Spleen (tissue), 11 donors: ENCODE measurements around the gene SERPINA12. TPM values are rescaled to one million over a fixed set of nuclear protein-coding genes. Genes with fewer than 3 reads are reported as not detected.

Source experiments
- DNase-seq: peaks from one replicate; pipeline ENCODE4 v3.0.0-alpha.2; 2020
- H3K27ac ChIP-seq, 8 donors: fragments of 200-600 bp; sonication (generic) in 7 of 8; 1 replicate in 4 of 8; 2 replicates in 4 of 8; pipeline versions ENCODE4 v1.5.0 to v1.8.0; 2016 to 2021; ENCODE audit warnings: inconsistent platforms in 4 of 8, mild to moderate bottlenecking in 4 of 8, moderate library complexity in 1 of 8
- H3K27me3 ChIP-seq, 7 donors: fragments of 200-600 bp; sonication (generic) in 6 of 7; replicated peaks in 1 of 7; 1 replicate in 4 of 7; 2 replicates in 3 of 7; pipeline versions ENCODE4 v1.5.0 to v1.8.0; 2016 to 2021; ENCODE audit warnings: inconsistent platforms in 3 of 7, mild to moderate bottlenecking in 1 of 7
- H3K36me3 ChIP-seq, 6 donors: fragments of 200-600 bp; sonication (generic) in 5 of 6; 1 replicate in 4 of 6; 2 replicates in 2 of 6; pipeline versions ENCODE4 v1.5.0 to v1.8.0; 2016 to 2021; ENCODE audit warnings: inconsistent platforms in 2 of 6
- H3K4me1 ChIP-seq, 6 donors: fragments of 200-600 bp; sonication (generic) in 5 of 6; 1 replicate in 3 of 6; 2 replicates in 3 of 6; pipeline versions ENCODE4 v1.5.0 to v1.8.0; 2016 to 2021; ENCODE audit warnings: inconsistent platforms in 3 of 6
- H3K4me3 ChIP-seq, 8 donors: fragments of 200-600 bp; sonication (generic) in 7 of 8; 1 replicate in 4 of 8; 2 replicates in 4 of 8; pipeline versions ENCODE4 v1.5.0 to v1.8.0; 2016 to 2021; ENCODE audit warnings: inconsistent platforms in 4 of 8, mild to moderate bottlenecking in 4 of 8, moderate library complexity in 2 of 8
- H3K9me3 ChIP-seq, 8 donors: fragments of 200-600 bp; sonication (generic) in 7 of 8; 1 replicate in 4 of 8; 2 replicates in 4 of 8; pipeline versions ENCODE4 v1.5.0 to v1.8.0; 2016 to 2021; ENCODE audit warnings: inconsistent platforms in 4 of 8
- CTCF ChIP-seq, 11 experiments: fragments of 200-600 bp in 7 of 11; fragments of 450-650 bp in 4 of 11; sonication (generic) in 4 of 11; IDR thresholded peaks in 8 of 11; conservative IDR thresholded peaks in 3 of 11; 1 replicate in 7 of 11; 2 replicates in 4 of 11; pipeline versions ENCODE4 v1.4.0 to v1.8.0; 2016 to 2021; ENCODE audit warnings: antibody characterized with exemption in 11 of 11, inconsistent platforms in 4 of 11, mild to moderate bottlenecking in 1 of 11
- POLR2A ChIP-seq, 3 donors: fragments of 450-650 bp; IDR thresholded peaks; one replicate each; pipeline ENCODE4 v1.5.1; 2017; ENCODE audit warnings: antibody characterized with exemption in 3 of 3, mild to moderate bottlenecking in 1 of 3
- POLR2AphosphoS5 ChIP-seq, 3 donors: sonication (generic); formaldehyde crosslinking; IDR thresholded peaks; one replicate each; pipeline ENCODE4 v1.5.1; 2017; ENCODE audit warnings: antibody characterized with exemption in 3 of 3
- WGBS, 5 donors: extraction: QIAGEN DNeasy Blood & Tissue Kit in 3 of 5; methylation state at CpG; one replicate each; pipeline versions ENCODE4 v1.1.5 to v1.1.7; 2013 to 2018; 5-methylcytosine and 5-hydroxymethylcytosine counted together
- intact Hi-C: fragments of 100-400 bp; cut with DNase I; formaldehyde crosslinking; loops from one replicate; pipeline ENCODE4 v1.15.0; 2023; ENCODE audit warnings: low total_unique reads
- polyA plus RNA-seq, 3 donors: library from polyadenylated mRNA; stranded (reverse); fragments of 200-250 nt; gene quantifications; one replicate each; pipeline ENCODE4 v1.2.1, GENCODE V29; 2013
- total RNA-seq, 7 donors: library from RNA; depleted of rRNA in 3 of 7; stranded (reverse); fragments of >200 nt in 3 of 7; fragmentation: NEBNext Ultra II Directional in 4 of 7; extraction: Animal tissue kit (Norgen Biotek cat#: 25700) in 4 of 7; gene quantifications; one replicate each; pipeline versions ENCODE4 v1.1.0 to v1.2.1, GENCODE V29; 2016 to 2021
- donor health status: healthy with polysubstance abuse.
- donor health status: DM: no; HTN: no; CAD: no; lungs with moderate emphysema.
- donor health status: DM: no; HTN: no; CAD: no.
- donor health status: Bipolar disorder and iron deficiency.
- donor health status: healthy.
- donor health status: DM: no; HTN: no; CAD: no.
- donor health status: DM: yes; HTN: yes; CAD: no.

SERPINA12 gene
- total and polyA plus RNA-seq, 10 donors: not detected

GRCh38 chr14:94531187-94531586, 21.9 kb upstream of the SERPINA12 start:
- H3K27ac ChIP-seq: no peak overlapping the region
- TF ChIP-seq POLR2AphosphoS5 (IDR thresholded peaks at IDR 0.05) (no peak), CTCF (IDR thresholded peaks at IDR 0.05 in 8 of 11, conservative IDR thresholded peaks at IDR 0.05 in 3 of 11) (no peak), POLR2A (IDR thresholded peaks at IDR 0.05) (no peak)
- no peaks in the 10 kb centered on the region for H3K4me1 ChIP-seq
- no peak overlapping the region for H3K4me3 ChIP-seq
- intact Hi-C loops: no loop called here
- H3K27me3 ChIP-seq: peaks cover 0 to 49% (median 0%) of the 10 kb centered on the region in 7 donors
- peaks cover 0 to 10% (median 0%) of the 10 kb centered on the region in 8 donors for H3K9me3 ChIP-seq
- H3K36me3 ChIP-seq: no peaks in the 10 kb centered on the region
- no peak for DNase-seq

- DNase-seq: no peak
- no peaks in the 10 kb centered on the region for H3K4me1 ChIP-seq
- TF ChIP-seq CTCF (IDR thresholded peaks at IDR 0.05 in 8 of 11, conservative IDR thresholded peaks at IDR 0.05 in 3 of 11) (no peak), POLR2AphosphoS5 (IDR thresholded peaks at IDR 0.05) (no peak), POLR2A (IDR thresholded peaks at IDR 0.05) (no peak)
- H3K9me3 ChIP-seq: peaks cover 0 to 7% (median 0%) of the 10 kb centered on the region in 8 donors
- WGBS, 5 donors: 59 to 80% (median 78%) methylated on average over 3 of the region's 3 CpGs
- intact Hi-C loops: no loop called here
- H3K4me3 ChIP-seq: no peak overlapping the region
- H3K36me3 ChIP-seq: no peaks in the 10 kb centered on the region
- H3K27me3 ChIP-seq: peaks cover 0 to 28% (median 0%) of the 10 kb centered on the region in 7 donors
- H3K27ac ChIP-seq: no peak overlapping the region
These were observed 14.8 kb upstream of the SERPINA12 start for GRCh38 chr14:94524093-94524492.

- no peak for DNase-seq
- Histone ChIP-seq H3K4me3 (no peak overlapping the region), H3K27ac (no peak overlapping the region), H3K36me3 (no peaks in the 10 kb centered on the region), H3K27me3 (peaks cover 0 to 28% (median 0%) of the 10 kb centered on the region in 7 donors), H3K9me3 (peaks cover 0 to 7% (median 0%) of the 10 kb centered on the region in 8 donors), H3K4me1 (no peaks in the 10 kb centered on the region)
- 78 to 94% (median 90%) methylated on average over 8 of the region's 8 CpGs for WGBS, 5 donors
- TF ChIP-seq POLR2A (IDR thresholded peaks at IDR 0.05) (no peak), POLR2AphosphoS5 (IDR thresholded peaks at IDR 0.05) (no peak), CTCF (IDR thresholded peaks at IDR 0.05 in 8 of 11, conservative IDR thresholded peaks at IDR 0.05 in 3 of 11) (no peak)
- intact Hi-C loops: no loop called here
These were observed 14.0 kb upstream of the SERPINA12 start for GRCh38 chr14:94523265-94523664.

- Histone ChIP-seq H3K4me1 (no peaks in the 10 kb centered on the region), H3K27me3 (peaks cover 0 to 34% (median 0%) of the 10 kb centered on the region in 7 donors), H3K4me3 (no peak overlapping the region), H3K9me3 (peaks cover 0 to 7% (median 0%) of the 10 kb centered on the region in 8 donors), H3K27ac (no peak overlapping the region), H3K36me3 (no peaks in the 10 kb centered on the region)
- TF ChIP-seq POLR2AphosphoS5 (IDR thresholded peaks at IDR 0.05): no peak
- intact Hi-C loops: no loop called here
- no peak for DNase-seq
- 71 to 80% (median 77%) methylated on average over 5 to 7 of the region's 7 CpGs for WGBS, 5 donors
These were observed 13.0 kb upstream of the SERPINA12 start for GRCh38 chr14:94522115-94522724.
